Tibial nerve (tissue), 4 donors: ENCODE measurements around the gene SCN9A.

Source experiments
- EP300 ChIP-seq, 2 donors: sonication (generic); formaldehyde crosslinking; IDR thresholded peaks; one replicate each; pipeline ENCODE4 v1.6.1; 2017; ENCODE audit warnings: antibody characterized with exemption in 2 of 2, mild to moderate bottlenecking in 1 of 2
- POLR2A ChIP-seq, 2 donors: fragments of 450-650 bp; IDR thresholded peaks; one replicate each; pipeline ENCODE4 v1.6.1; 2017; ENCODE audit warnings: antibody characterized with exemption in 2 of 2, mild to moderate bottlenecking in 2 of 2, moderate library complexity in 2 of 2
- TF ChIP-seq, protein P1 (sequence below), 5 experiments: fragments of 200-600 bp in 3 of 5; fragments of 450-650 bp in 2 of 5; sonication (generic) in 3 of 5; IDR thresholded peaks; one replicate each; pipeline ENCODE4 v1.5.1; 2016 to 2019; ENCODE audit warnings: antibody characterized with exemption in 5 of 5, mild to moderate bottlenecking in 3 of 5, moderate library complexity in 2 of 5

DNA sequence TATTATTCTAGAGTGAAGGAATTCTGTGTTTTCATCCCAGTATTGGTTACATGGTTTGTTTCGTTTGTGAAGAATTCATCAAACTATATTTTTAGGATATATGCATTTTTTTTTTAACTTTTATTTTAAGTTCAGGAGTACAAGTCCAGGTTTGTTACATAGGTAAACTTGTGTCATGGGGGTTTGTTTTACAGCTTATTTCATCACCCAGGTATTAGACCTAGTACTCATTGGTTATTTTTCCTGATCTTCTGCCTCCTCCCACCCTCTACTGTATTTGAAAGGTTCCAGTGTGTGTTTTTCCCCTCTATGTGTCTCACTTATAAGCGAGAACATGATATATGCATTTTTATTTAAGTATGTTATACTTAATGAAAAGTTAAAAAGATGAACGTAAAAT, 47.6 kb downstream of the SCN9A start:
- TF ChIP-seq, protein P1, sequence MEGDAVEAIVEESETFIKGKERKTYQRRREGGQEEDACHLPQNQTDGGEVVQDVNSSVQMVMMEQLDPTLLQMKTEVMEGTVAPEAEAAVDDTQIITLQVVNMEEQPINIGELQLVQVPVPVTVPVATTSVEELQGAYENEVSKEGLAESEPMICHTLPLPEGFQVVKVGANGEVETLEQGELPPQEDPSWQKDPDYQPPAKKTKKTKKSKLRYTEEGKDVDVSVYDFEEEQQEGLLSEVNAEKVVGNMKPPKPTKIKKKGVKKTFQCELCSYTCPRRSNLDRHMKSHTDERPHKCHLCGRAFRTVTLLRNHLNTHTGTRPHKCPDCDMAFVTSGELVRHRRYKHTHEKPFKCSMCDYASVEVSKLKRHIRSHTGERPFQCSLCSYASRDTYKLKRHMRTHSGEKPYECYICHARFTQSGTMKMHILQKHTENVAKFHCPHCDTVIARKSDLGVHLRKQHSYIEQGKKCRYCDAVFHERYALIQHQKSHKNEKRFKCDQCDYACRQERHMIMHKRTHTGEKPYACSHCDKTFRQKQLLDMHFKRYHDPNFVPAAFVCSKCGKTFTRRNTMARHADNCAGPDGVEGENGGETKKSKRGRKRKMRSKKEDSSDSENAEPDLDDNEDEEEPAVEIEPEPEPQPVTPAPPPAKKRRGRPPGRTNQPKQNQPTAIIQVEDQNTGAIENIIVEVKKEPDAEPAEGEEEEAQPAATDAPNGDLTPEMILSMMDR (IDR thresholded peaks at IDR 0.05): no peak
- no peak for TF ChIP-seq POLR2A (IDR thresholded peaks at IDR 0.05)
- TF ChIP-seq EP300 (IDR thresholded peaks at IDR 0.05): no peak
